ENCODE measurements around the gene ALX3. TPM values are rescaled to one million over a fixed set of nuclear protein-coding genes. Genes with fewer than 3 reads are reported as not detected.

ALX3 gene
- total and polyA plus RNA-seq, 7 donors = 0.04 to 0.11 (median 0.05) TPM; not detected in 4

DNA sequence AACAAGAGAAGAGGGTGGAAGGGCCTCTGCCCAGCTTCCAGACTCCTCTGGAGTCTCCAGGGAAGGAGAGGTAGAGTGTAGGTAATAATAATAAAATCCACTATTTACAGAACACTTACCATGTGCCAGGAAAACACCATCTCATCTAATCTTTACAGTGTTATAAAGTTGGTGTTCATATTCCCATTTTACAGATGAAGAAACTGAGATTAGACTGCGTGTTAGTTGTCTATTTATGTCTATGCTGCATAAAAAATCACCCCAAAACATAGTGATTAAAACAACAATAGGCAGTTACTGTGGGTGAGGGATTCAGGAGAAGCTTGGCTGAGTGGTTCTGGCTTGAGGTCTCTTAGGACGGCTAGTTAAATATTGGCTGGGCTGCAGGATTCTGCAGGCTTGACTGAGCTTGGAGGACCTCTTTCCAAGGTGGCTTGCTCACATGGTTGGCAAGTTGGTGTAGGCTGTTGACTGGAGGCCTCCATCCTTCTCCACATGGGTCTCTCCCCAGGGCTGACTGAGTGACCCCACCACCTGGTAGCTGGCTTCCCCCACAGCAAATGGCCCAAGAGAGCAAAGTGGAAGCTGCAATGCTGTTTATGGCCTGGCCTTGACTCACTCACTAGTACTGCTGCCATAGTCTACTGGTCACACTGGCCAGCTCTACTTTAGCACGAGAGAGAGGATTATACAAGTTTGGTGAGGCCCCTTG is 6.5 kb upstream of the ALX3 start:
- ATAC-seq (no peak), DNase-seq (peak in 1 of 2 donors; percentile 31)
- H3K9me3 ChIP-seq = no peaks in the 10 kb centered on the region
- no peaks in the 10 kb centered on the region for H3K36me3 ChIP-seq (ENCODE audit: insufficient read depth in 1 of 2, low read depth in 1 of 2)
- H3K27ac ChIP-seq = no peak overlapping the region
- H3K4me3 ChIP-seq = no peak overlapping the region
- H3K27me3 ChIP-seq (ENCODE audit: insufficient read depth in 3 of 3, low read length in 2 of 3) = peaks cover 0 to 10% (median 5%) of the 10 kb centered on the region in 3 donors
- no peaks in the 10 kb centered on the region for H3K4me1 ChIP-seq
- TF ChIP-seq, protein P1, sequence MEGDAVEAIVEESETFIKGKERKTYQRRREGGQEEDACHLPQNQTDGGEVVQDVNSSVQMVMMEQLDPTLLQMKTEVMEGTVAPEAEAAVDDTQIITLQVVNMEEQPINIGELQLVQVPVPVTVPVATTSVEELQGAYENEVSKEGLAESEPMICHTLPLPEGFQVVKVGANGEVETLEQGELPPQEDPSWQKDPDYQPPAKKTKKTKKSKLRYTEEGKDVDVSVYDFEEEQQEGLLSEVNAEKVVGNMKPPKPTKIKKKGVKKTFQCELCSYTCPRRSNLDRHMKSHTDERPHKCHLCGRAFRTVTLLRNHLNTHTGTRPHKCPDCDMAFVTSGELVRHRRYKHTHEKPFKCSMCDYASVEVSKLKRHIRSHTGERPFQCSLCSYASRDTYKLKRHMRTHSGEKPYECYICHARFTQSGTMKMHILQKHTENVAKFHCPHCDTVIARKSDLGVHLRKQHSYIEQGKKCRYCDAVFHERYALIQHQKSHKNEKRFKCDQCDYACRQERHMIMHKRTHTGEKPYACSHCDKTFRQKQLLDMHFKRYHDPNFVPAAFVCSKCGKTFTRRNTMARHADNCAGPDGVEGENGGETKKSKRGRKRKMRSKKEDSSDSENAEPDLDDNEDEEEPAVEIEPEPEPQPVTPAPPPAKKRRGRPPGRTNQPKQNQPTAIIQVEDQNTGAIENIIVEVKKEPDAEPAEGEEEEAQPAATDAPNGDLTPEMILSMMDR (IDR thresholded peaks at IDR 0.05) = no peak
- 75 to 84% (median 80%) methylated on average over 3 of the region's 3 CpGs for whole genome bisulfite sequencing, 3 donors
- intact Hi-C loops (cut with DNase I) = no loop called here

DNA sequence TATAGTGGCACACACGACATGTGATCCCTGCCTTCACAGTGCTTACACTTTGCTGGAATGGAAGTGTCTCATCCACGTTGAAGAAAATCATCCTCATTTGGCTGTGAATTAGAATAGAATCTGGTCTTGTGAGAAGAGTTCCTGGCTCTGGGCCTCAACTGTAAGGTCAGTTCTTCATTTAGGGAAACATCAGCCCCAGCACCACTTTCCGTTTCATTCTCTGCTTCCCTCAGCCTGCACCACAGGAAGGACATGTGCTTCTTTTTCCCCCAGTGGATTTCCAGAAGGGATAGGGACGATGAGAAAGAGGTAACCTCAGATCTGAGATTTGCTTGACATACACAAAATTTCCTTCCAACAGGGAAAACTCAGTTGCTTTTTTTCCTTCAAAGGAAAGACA is 3.7 kb upstream of the ALX3 start:
- H3K27ac ChIP-seq = no peak overlapping the region
- H3K4me3 ChIP-seq = no peak overlapping the region
- no peak for ATAC-seq
- no peaks in the 10 kb centered on the region for H3K9me3 ChIP-seq
- peaks cover 0 to 35% (median 19%) of the 10 kb centered on the region in 3 donors for H3K27me3 ChIP-seq (ENCODE audit: insufficient read depth in 3 of 3, low read length in 2 of 3)
- 76 to 79% (median 78%) methylated on average over 4 of the region's 4 CpGs for WGBS, 3 donors
- H3K4me1 ChIP-seq = peaks cover 3% of the 10 kb centered on the region
- TF ChIP-seq, protein P1 (IDR thresholded peaks at IDR 0.05) = no peak
- peak in 1 of 2 donors; percentile 1 for DNase-seq
- H3K36me3 ChIP-seq (ENCODE audit: insufficient read depth in 1 of 2, low read depth in 1 of 2) = no peaks in the 10 kb centered on the region
- intact Hi-C loops (cut with DNase I) = no loop called here

DNA sequence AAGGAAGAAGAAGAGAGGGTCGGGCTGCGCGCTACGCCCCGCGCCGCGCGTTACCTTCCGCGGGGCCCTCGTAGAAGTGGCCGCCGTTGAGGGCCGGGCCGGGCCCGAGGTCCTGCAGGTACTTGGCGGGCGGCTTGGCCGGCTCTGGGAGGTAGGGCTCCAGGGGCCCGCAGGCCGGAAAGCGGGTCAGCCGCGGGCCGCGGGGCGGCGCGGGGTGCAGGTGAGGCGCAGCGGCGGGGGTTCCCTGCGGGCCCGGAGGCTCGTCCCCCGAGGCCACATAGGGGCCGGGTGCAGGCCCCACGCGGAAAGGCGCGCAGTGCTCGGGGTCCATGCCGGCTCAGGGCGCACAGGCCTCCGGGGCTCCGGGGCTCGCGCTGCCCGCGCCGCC is 196 bp downstream of the ALX3 start:
- no peak for ATAC-seq
- Histone ChIP-seq H3K9me3 (no peaks in the 10 kb centered on the region), H3K27ac (no peak overlapping the region), H3K4me3 (peak overlapping the region; percentile 39), H3K4me1 (peaks cover 11% of the 10 kb centered on the region), H3K36me3 (ENCODE audit: insufficient read depth in 1 of 2, low read depth in 1 of 2) (no peaks in the 10 kb centered on the region), H3K27me3 (ENCODE audit: insufficient read depth in 3 of 3, low read length in 2 of 3) (peaks cover 0 to 61% (median 39%) of the 10 kb centered on the region in 3 donors)
- WGBS, 3 donors = 13 to 22% (median 22%) methylated on average over 15 to 52 of the region's 52 CpGs
- intact Hi-C loops (cut with DNase I) = no loop called here
- DNase-seq = peak in 1 of 2 donors; percentile 36
- TF ChIP-seq, protein P1 (IDR thresholded peaks at IDR 0.05) = no peak

DNA sequence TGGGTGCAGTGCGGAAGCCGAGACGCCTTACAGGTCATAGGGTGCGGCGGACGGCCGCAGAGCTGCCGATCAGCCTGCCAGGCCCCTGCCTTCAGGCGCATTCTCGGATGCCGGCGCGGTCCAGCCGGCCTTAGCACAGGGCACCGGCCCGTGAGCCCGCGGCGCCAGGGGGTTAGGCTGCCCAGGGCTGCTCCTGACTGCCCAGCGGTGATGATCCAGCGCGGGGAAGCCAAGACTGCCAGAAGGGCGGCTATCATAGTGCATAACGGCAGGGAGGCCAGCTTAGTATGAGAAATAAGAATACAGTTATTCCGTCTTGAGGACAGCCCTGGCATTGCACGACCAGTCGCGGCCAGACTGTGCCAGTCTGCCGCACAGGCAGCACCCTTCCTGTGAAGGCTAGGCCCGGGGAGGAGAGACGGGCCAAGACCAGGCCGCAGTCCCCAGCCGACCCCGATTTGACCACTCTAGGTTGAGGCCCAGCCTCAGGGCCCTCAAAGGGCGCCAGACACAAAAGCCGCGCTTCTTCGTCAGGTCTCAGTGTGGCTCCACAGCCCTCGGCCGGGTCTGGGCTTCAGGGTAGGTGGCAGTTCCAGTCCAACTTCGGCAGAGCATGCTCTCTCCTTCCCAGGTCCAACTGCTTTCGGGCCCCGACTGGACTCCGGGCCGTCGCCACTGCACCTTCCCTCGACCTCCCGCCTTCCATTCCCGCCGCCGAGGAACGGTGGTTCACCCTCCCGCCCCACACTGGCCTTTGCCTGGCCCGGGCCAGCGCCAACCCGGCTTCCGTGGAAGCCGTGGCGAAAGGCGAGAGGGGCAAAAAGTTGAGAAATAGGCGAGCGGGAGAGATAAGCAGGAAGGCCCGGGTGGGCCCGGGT is 829 bp downstream of the ALX3 start:
- H3K36me3 ChIP-seq (ENCODE audit: insufficient read depth in 1 of 2, low read depth in 1 of 2) = no peaks in the 10 kb centered on the region
- TF ChIP-seq, protein P1 (IDR thresholded peaks at IDR 0.05) = no peak
- H3K4me3 ChIP-seq = peak overlapping the region; percentile 39
- intact Hi-C loops (cut with DNase I) = no loop called here
- DNase-seq (peak in 1 of 2 donors; percentile 54), ATAC-seq (peak in 1 of 4 donors; percentile 12)
- H3K27ac ChIP-seq = no peak overlapping the region
- H3K27me3 ChIP-seq (ENCODE audit: insufficient read depth in 3 of 3, low read length in 2 of 3) = peaks cover 0 to 61% (median 39%) of the 10 kb centered on the region in 3 donors
- peaks cover 11% of the 10 kb centered on the region for H3K4me1 ChIP-seq
- H3K9me3 ChIP-seq = no peaks in the 10 kb centered on the region
- 60 to 66% (median 63%) methylated on average over 61 to 64 of the region's 64 CpGs for WGBS, 3 donors
